22Rv1 (cell line): ENCODE data around the gene HEATR5B.
A peak's percentile ranks its signal among the peaks of the same experiment; 100 is the strongest.
"Not testable (repeated sequence)": the region's sequence is repeated elsewhere in the genome, so short reads cannot be mapped to it uniquely, and the experiment has no call there.

Experiments
- H3K27ac ChIP-seq: fragments of 450-650 bp; 2 replicates; pipeline ENCODE4 v1.5.1; 2017
- ZFX ChIP-seq: fragments of 450-650 bp; IDR thresholded peaks from 2 replicates; pipeline ENCODE4 v1.6.1; 2017; ENCODE audit warnings: antibody characterized with exemption, borderline replicate concordance
- TF ChIP-seq, protein P1 (sequence below): fragments of 450-650 bp; IDR thresholded peaks from 2 replicates; pipeline ENCODE4 v1.5.1; 2017; ENCODE audit warnings: mild to moderate bottlenecking

Gene HEATR5B

DNA sequence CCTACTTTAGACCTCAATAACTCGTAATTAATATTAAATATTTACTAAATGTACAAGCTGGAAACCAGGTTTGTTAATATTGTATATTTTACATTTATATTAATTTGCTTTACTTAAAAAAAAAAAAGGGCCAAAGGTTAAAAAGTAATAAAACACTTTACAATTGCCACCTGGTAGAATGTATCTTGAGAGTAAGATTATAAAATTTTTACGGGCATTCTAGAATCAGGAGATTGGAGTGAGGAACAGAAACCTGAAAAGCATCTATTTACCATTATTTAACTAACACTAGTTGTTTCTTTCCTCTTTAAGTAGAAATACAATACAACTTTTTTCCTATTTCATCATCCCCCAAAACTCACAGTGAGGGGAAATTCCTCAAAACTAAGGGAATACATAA, 102.3 kb downstream of the HEATR5B start:
- no peak overlapping the region for H3K27ac ChIP-seq
- TF ChIP-seq, protein P1, sequence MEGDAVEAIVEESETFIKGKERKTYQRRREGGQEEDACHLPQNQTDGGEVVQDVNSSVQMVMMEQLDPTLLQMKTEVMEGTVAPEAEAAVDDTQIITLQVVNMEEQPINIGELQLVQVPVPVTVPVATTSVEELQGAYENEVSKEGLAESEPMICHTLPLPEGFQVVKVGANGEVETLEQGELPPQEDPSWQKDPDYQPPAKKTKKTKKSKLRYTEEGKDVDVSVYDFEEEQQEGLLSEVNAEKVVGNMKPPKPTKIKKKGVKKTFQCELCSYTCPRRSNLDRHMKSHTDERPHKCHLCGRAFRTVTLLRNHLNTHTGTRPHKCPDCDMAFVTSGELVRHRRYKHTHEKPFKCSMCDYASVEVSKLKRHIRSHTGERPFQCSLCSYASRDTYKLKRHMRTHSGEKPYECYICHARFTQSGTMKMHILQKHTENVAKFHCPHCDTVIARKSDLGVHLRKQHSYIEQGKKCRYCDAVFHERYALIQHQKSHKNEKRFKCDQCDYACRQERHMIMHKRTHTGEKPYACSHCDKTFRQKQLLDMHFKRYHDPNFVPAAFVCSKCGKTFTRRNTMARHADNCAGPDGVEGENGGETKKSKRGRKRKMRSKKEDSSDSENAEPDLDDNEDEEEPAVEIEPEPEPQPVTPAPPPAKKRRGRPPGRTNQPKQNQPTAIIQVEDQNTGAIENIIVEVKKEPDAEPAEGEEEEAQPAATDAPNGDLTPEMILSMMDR = no peak
- TF ChIP-seq ZFX = no peak

DNA sequence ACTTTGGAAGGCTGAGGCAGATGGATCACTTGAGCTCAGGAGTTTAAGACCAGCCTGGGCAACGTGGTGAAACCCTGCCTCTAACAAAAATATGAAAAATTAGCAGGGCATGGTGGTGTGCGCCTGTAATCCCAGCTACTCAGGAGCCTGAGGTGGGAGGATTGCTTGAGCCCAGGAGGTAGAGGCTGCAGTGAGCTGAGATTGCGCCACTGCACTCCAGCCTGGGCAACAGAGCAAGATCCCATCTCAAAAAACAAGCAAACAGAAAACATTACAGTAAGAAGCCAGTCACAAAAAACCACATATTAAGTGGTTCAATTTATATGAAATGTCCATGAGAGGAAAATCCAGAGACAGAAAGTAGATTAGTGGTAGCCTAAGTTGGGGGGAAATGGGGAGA, 105.2 kb downstream of the HEATR5B start:
- not testable (repeated sequence) for H3K27ac ChIP-seq

DNA sequence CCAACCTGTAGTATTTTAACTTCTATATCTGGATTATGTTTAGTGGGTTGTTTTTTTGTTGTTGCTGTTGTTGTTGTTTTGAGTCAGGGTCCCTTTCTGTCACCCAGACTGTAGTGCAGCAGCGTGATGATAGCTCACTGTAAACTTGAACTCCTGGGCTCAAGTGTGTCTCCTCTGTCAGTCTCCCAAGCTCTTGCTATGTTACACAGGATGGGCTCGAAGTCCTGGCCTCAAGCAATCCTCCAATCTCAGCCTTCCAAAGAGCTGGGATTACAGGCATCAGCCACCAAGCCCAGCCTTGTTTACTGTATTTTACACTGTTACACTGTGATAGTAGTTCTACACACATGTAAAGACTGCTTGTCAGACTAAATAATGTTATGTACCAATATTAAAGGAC, 108.1 kb downstream of the HEATR5B start:
- no peak overlapping the region for H3K27ac ChIP-seq
- TF ChIP-seq ZFX = no peak
- TF ChIP-seq, protein P1 = no peak

DNA sequence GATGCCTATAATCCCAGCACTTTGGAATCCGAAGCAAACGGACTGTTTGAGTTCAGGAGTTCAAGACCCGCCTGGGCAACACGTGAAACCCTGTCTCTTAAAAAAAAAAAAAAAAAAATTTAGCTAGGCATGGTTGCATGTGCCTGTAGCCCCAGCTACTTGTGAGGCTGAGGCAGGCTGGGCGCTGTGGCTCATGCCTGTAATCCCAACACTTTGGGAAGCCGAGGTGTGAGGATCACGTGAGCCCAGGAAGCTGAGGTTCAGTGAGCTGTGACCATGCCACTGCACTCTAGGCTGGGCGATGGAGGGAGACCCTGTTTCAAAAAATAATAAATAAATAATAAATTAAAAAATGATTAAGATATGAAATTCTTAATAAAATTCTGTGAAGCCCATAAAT, 108.9 kb downstream of the HEATR5B start:
- TF ChIP-seq ZFX = no peak
- TF ChIP-seq, protein P1 = no peak
- H3K27ac ChIP-seq = no peak overlapping the region

DNA sequence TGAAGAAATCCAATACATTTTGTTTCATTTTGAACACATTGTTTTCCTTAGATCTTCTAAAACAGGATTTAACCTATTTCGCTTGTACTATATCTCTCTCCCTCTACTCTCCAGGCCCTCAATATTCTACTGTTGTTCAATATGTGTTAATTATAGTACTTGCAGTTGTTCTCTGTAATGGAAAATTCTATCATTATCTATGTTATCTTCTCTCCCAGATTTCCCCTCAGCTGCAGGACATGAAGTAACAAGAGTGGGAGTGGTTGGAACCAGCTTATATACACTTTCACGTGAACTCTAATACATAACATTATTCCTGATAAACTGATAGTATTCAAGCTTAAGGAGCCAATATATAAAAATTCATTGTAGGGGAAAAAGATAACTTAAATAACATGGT, 110.9 kb downstream of the HEATR5B start:
- H3K27ac ChIP-seq = no peak overlapping the region
- TF ChIP-seq ZFX = no peak
- TF ChIP-seq, protein P1 = no peak

DNA sequence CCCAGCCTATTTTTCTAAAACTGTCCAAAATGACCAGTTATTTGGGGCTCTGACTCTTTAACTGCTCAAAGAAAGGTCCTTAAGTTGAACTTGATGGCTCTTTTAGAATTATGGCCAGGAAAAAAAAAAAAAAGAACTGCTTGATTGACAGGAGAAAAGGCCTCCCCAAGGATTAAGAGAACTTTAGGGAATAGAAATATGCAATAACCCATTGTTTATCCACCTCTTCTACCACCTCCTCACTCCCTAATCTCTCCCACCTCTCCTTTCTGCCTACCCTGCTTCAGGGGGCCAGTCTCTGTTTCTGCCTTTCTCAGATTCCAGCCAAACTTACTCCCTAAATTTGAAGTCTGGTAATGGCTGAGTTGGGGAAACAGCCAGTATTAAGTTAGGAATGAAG, 112.2 kb downstream of the HEATR5B start:
- H3K27ac ChIP-seq = no peak overlapping the region
- no peak for TF ChIP-seq ZFX
- TF ChIP-seq, protein P1 = no peak

DNA sequence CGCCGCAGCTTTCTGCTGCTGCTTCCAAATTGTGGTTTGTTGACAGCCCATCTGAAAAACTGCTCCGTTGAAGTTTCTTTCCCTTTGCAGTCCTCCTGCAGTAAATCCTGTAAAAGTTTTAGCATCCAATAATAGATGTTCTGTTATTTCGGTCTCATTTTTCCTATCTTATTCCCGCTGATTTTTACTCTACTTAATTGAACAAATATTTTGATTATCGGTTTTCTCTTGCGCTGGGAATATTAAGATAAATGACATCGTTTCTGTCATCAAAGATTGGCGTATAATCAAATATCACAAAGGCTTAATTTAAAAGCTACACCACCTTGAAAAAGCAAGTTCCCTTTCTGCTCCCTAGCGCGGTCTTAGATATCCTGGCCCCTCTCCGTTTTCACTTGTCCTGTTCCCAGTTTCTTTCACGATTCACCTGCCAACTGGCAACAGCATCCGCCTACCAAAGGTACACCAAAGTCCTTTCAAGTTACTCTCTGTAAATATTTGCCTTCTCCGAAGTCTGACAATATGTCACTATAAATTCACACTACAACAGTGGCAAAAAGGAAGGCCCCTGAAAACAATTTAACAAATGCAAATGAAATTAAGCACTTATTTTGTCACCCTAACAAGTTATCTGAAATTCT, 116.8 kb downstream of the HEATR5B start:
- H3K27ac ChIP-seq = peak overlapping the region; percentile 89
- TF ChIP-seq ZFX = no peak
- TF ChIP-seq, protein P1 = no peak
